Esophagus squamous epithelium (tissue), 5 donors: ENCODE measurements around the gene TRIM40. TPM values are rescaled to one million over a fixed set of nuclear protein-coding genes. Genes with fewer than 3 reads are reported as not detected.

Experiments
- DNase-seq: peaks from one replicate; lab custom pipeline; 2025; lab: John Stamatoyannopoulos, UW
- H3K27ac ChIP-seq, 4 donors: fragments of 200-600 bp; sonication (generic); one replicate each; pipeline ENCODE4 v1.5.1; 2016 to 2019; ENCODE audit warnings: mild to moderate bottlenecking in 1 of 4
- H3K27me3 ChIP-seq, 4 donors: fragments of 200-600 bp; sonication (generic); 1 replicate in 3 of 4; 2 replicates in 1 of 4; pipeline versions ENCODE4 v1.5.1 to v1.6.0; 2017 to 2021; ENCODE audit warnings: antibody characterized with exemption in 1 of 4
- H3K36me3 ChIP-seq, 3 donors: fragments of 200-600 bp; sonication (generic); one replicate each; pipeline ENCODE4 v1.5.1; 2016 to 2019
- H3K4me1 ChIP-seq, 3 donors: fragments of 200-600 bp; sonication (generic); one replicate each; pipeline ENCODE4 v1.5.1; 2017 to 2019
- H3K4me3 ChIP-seq, 4 donors: fragments of 200-600 bp; sonication (generic); 1 replicate in 3 of 4; 2 replicates in 1 of 4; pipeline ENCODE4 v1.5.1; 2016 to 2019; ENCODE audit warnings: mild to moderate bottlenecking in 2 of 4, moderate library complexity in 1 of 4
- H3K9me3 ChIP-seq, 3 donors: fragments of 200-600 bp; sonication (generic); one replicate each; pipeline ENCODE4 v1.5.1; 2016 to 2019
- CTCF ChIP-seq, 6 experiments: fragments of 450-650 bp in 4 of 6; fragments of 200-600 bp in 2 of 6; sonication (generic) in 2 of 6; IDR thresholded peaks; one replicate each; pipeline ENCODE4 v1.5.1; 2016 to 2019; ENCODE audit warnings: antibody characterized with exemption in 6 of 6, mild to moderate bottlenecking in 4 of 6, moderate library complexity in 4 of 6
- POLR2A ChIP-seq, 4 donors: fragments of 450-650 bp; IDR thresholded peaks; one replicate each; pipeline ENCODE4 v1.6.1; 2017; ENCODE audit warnings: antibody characterized with exemption in 4 of 4, mild to moderate bottlenecking in 4 of 4, moderate library complexity in 3 of 4
- WGBS, 2 donors: methylation state at CpG; one replicate each; pipeline ENCODE4 v1.1.5; 2018; 5-methylcytosine and 5-hydroxymethylcytosine counted together
- intact Hi-C: fragments of 100-400 bp; cut with DNase I; formaldehyde crosslinking; loops from one replicate; pipeline ENCODE4 v1.15.0; 2022
- total RNA-seq, 4 donors: library from RNA; depleted of rRNA; stranded (reverse); fragments of >200 nt; gene quantifications; one replicate each; pipeline ENCODE4 v1.1.0, GENCODE V29; 2016
- donor health status: DM: yes; HTN: yes; CAD: no.

Gene TRIM40
- total RNA-seq, 4 donors from 2014 or later, result not detected

- no peak overlapping the region for H3K27ac ChIP-seq
- no peaks in the 10 kb centered on the region for H3K36me3 ChIP-seq
- peaks cover 0 to 10% (median 7%) of the 10 kb centered on the region in 3 donors for H3K9me3 ChIP-seq
- no peak for TF ChIP-seq CTCF (IDR thresholded peaks at IDR 0.05)
- no peak for TF ChIP-seq POLR2A (IDR thresholded peaks at IDR 0.05)
- intact Hi-C loops, result no loop called here
- H3K27me3 ChIP-seq, result peaks cover 0 to 60% (median 7%) of the 10 kb centered on the region in 4 donors
- DNase-seq, result no peak
- 44 to 93% methylated on average over 1 of the region's 1 CpG for WGBS, 2 donors
- H3K4me3 ChIP-seq, result no peak overlapping the region
- no peaks in the 10 kb centered on the region for H3K4me1 ChIP-seq
These were observed 42.9 kb downstream of the TRIM40 start for GRCh38 chr6:30178837-30179236.

- peaks cover 0 to 10% (median 7%) of the 10 kb centered on the region in 3 donors for H3K9me3 ChIP-seq
- no peaks in the 10 kb centered on the region for H3K4me1 ChIP-seq
- 81 to 89% methylated on average over 1 of the region's 1 CpG for WGBS, 2 donors
- no peak for TF ChIP-seq POLR2A (IDR thresholded peaks at IDR 0.05)
- TF ChIP-seq CTCF (IDR thresholded peaks at IDR 0.05), result no peak
- H3K27ac ChIP-seq, result no peak overlapping the region
- peaks cover 0 to 8% (median 2%) of the 10 kb centered on the region in 3 donors for H3K36me3 ChIP-seq
- intact Hi-C loops, result no loop called here
- no peak overlapping the region for H3K4me3 ChIP-seq
- H3K27me3 ChIP-seq, result peaks cover 0 to 48% (median 7%) of the 10 kb centered on the region in 4 donors
- DNase-seq, result no peak
These were observed 44.2 kb downstream of the TRIM40 start for GRCh38 chr6:30180145-30180544.

- H3K4me3 ChIP-seq, result no peak overlapping the region
- no peak for DNase-seq
- peaks cover 24 to 49% (median 29%) of the 10 kb centered on the region in 3 donors for H3K36me3 ChIP-seq
- TF ChIP-seq CTCF (IDR thresholded peaks at IDR 0.05) (no peak), POLR2A (IDR thresholded peaks at IDR 0.05) (no peak)
- 80 to 83% methylated on average over 4 of the region's 5 CpGs for WGBS, 2 donors
- no peaks in the 10 kb centered on the region for H3K4me1 ChIP-seq
- H3K27ac ChIP-seq, result no peak overlapping the region
- intact Hi-C loops, result no loop called here
- peaks cover 0 to 8% (median 6%) of the 10 kb centered on the region in 3 donors for H3K9me3 ChIP-seq
- H3K27me3 ChIP-seq, result peaks cover 0 to 5% (median 0%) of the 10 kb centered on the region in 4 donors
These were observed 48.6 kb downstream of the TRIM40 start for GRCh38 chr6:30184417-30185031.

GRCh38 chr6:30185846-30186484 is 50.0 kb downstream of the TRIM40 start:
- Histone ChIP-seq H3K4me3 (no peak overlapping the region), H3K4me1 (no peaks in the 10 kb centered on the region), H3K27ac (no peak overlapping the region), H3K36me3 (peaks cover 34 to 64% (median 36%) of the 10 kb centered on the region in 3 donors), H3K27me3 (no peaks in the 10 kb centered on the region), H3K9me3 (no peaks in the 10 kb centered on the region)
- no peak for TF ChIP-seq POLR2A (IDR thresholded peaks at IDR 0.05)
- TF ChIP-seq CTCF (IDR thresholded peaks at IDR 0.05), result no peak
- 88 to 96% methylated on average over 19 to 20 of the region's 20 CpGs for WGBS, 2 donors
- no peak for DNase-seq
- intact Hi-C loops, result no loop called here

- TF ChIP-seq POLR2A (IDR thresholded peaks at IDR 0.05) (no peak), CTCF (IDR thresholded peaks at IDR 0.05) (no peak)
- DNase-seq, result no peak
- Histone ChIP-seq H3K27me3 (no peaks in the 10 kb centered on the region), H3K4me1 (no peaks in the 10 kb centered on the region), H3K27ac (no peak overlapping the region), H3K4me3 (no peak overlapping the region), H3K9me3 (no peaks in the 10 kb centered on the region), H3K36me3 (peaks cover 34 to 87% (median 47%) of the 10 kb centered on the region in 3 donors)
- intact Hi-C loops, result no loop called here
- WGBS, 2 donors, result 92 to 95% methylated on average over 5 of the region's 5 CpGs
These were observed 52.6 kb downstream of the TRIM40 start for GRCh38 chr6:30188541-30188940.
